GM21515 (cell line): ENCODE measurements around the gene GRIK4.
"Not testable (repeated sequence)": the region's sequence is repeated elsewhere in the genome, so short reads cannot be mapped to it uniquely, and the experiment has no call there.

ENCODE experiments used
- ATAC-seq: cut with Tn5 transposase; IDR thresholded peaks from one replicate; pipeline ENCODE4 v1.9.1; 2021; ENCODE audit not compliant: unreplicated experiment

Gene GRIK4

GRCh38 chr11:120571476-120571875, 59.9 kb downstream of the GRIK4 start:
- ATAC-seq = no peak

DNA sequence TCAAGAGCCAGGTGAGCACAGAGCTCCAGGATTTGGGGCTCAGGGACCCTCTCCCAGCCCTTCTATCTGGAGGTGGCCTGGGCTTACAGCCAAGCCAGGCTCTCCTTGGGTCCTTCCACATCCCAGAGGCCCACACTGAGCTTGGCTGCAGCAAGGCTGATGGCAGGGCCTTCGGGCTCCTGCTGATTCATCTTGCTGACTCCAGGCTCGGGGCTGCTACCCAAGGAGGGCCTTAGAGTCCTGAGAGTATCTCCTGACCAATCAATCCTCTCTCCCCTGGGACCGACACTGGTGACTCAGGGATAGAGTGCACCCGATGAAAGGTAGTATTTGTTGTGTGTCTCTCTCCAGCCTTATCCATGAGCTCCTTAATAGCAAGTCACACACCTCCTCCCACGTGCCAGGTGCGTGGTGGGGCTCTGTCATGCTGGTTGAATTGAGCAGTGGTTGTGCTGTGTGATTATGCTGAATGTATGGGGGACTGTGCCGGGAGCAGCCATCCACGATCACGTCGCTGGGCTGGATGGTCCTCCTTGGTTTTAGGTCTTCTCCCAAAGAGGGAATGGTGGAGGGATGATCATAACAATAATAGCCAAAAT, 62.3 kb downstream of the GRIK4 start:
- no peak for ATAC-seq

DNA sequence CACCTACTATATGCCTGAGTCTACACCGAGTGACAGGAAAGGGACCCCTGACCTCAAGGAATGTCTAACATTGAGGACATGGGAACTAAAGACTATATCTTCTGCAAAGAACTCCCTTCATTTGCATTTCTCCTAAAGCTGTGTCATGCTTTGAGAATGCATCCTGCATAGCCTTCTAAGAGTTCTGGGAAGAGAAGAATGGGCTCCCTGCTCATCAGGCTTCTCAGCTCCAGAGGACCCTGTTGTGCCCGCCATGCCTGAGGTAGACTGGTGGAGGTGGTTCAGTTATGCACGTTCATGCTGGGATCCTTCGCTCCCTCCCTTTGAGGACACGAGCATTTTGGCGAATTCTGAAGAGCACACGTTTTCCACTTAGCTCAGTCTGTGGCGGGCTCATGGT, 63.3 kb downstream of the GRIK4 start:
- ATAC-seq = no peak

GRCh38 chr11:120575461-120575860, 63.9 kb downstream of the GRIK4 start:
- no peak for ATAC-seq

- ATAC-seq = no peak
Measured at GRCh38 chr11:120576606-120577005, 65.1 kb downstream of the GRIK4 start.

DNA sequence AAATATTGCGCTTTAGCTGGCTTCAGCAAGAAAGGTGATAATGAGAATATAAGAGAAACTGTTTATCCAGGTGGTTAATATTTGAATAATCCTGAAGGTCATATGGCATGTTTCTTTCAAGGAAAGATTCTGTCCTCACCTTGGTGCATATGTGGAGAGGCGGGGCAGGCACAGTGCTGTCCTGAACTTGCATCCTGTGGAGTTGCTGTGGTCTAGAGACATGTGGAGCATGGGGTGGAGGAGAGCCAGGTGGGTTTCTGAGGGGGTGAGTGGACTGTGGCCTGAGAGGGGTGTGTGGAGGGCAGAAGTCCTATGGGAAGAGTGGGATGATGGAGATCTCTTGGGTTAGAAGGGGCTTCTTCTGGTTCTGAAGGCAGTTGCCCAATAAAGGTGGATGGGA, 65.5 kb downstream of the GRIK4 start:
- no peak for ATAC-seq

GRCh38 chr11:120577624-120578363, 66.2 kb downstream of the GRIK4 start:
- no peak for ATAC-seq

DNA sequence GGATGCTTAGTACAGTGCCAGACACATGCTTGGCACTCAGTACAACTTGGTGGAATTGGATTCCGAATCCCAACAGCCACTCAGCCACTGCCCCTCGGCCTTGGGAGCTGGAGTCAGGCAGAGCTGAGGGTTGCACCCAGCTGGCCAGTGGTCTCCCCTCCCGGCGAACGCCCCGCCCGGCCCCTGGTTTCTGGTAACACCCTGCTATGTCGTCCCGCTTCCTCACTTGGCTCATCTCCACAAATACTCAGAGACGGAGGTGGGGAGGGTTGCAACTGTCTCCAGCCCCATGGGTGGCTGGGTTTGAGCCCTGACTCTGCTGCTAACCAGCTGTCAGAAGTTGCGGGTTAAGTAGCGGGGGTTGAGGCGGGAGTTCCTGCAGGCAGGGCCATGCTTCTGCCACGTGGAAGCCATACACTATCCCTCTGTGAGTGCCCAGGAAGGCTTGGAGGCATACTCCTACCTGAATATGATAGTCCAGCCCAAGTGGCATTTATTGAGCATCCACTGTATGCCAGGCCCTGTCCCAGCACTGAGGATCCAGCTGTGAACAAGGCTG, 67.1 kb downstream of the GRIK4 start:
- ATAC-seq = no peak

- ATAC-seq = no peak
Measured at GRCh38 chr11:120579611-120580031, 68.1 kb downstream of the GRIK4 start.

DNA sequence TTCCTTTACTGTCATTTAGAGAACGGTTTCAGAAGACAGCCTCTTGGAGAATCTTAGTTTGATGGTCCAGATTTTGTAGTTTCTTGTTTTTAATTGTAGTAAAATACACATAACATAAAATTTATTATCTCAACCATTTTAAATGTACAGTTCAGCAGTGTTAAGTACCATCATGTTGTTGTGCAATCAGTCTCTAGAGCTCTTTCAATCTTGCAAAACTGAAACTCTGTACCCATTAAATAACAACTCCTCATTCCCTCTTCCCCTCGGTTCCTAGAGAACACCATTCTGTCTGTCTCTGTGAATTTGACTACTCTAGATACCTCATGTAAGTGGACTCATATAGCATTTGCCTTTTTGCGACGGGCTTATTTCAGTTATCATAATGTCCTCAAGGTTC, 69.8 kb downstream of the GRIK4 start:
- ATAC-seq = no peak

GRCh38 chr11:120582535-120582934, 71.0 kb downstream of the GRIK4 start:
- ATAC-seq = not testable (repeated sequence)

GRCh38 chr11:120586072-120586471, 74.5 kb downstream of the GRIK4 start:
- ATAC-seq = no peak

GRCh38 chr11:120586728-120587127, 75.2 kb downstream of the GRIK4 start:
- ATAC-seq = no peak

- no peak for ATAC-seq
Measured at GRCh38 chr11:120587299-120587698, 75.8 kb downstream of the GRIK4 start.

GRCh38 chr11:120589376-120589775, 77.8 kb downstream of the GRIK4 start:
- no peak for ATAC-seq

DNA sequence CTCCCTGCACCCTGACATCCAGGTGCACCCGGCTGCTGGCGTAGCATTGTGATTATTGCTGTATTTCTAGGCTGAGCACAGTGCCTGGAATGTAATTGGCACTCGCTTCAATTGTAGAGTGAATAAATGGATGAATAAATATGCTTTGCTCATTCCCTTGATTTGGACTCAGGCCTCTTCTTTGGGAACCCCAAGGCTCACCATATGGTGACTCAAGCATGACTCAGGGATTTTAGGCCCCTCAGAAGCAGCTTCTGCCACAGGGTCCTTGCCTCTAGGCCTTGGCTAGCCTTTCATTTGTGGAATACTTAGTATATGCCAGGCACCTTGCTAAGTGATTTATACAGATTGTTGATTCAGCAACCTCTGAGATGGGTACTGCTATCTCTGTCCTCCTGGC, 78.9 kb downstream of the GRIK4 start:
- no peak for ATAC-seq

DNA sequence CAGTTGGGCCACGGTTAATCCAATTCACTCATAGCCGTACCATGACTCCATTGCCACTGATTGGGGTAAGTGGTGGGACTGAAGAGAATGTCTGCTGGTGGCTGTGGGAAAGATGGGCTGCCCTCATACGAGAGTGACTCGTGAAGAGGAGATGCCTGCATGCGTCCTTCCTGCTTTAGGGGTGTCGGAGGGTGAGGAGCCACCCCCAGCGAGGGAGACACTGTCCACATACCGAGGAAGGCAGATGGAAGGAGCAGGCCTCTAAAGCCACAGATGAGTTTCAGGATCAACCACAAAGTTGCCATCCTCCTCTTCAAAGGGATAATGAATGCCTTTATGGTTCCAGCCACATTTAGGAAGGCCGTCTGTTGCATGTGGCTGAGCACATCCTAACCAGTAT, 83.2 kb downstream of the GRIK4 start:
- no peak for ATAC-seq

- ATAC-seq = no peak
Measured at GRCh38 chr11:120595557-120595956, 84.0 kb downstream of the GRIK4 start.

DNA sequence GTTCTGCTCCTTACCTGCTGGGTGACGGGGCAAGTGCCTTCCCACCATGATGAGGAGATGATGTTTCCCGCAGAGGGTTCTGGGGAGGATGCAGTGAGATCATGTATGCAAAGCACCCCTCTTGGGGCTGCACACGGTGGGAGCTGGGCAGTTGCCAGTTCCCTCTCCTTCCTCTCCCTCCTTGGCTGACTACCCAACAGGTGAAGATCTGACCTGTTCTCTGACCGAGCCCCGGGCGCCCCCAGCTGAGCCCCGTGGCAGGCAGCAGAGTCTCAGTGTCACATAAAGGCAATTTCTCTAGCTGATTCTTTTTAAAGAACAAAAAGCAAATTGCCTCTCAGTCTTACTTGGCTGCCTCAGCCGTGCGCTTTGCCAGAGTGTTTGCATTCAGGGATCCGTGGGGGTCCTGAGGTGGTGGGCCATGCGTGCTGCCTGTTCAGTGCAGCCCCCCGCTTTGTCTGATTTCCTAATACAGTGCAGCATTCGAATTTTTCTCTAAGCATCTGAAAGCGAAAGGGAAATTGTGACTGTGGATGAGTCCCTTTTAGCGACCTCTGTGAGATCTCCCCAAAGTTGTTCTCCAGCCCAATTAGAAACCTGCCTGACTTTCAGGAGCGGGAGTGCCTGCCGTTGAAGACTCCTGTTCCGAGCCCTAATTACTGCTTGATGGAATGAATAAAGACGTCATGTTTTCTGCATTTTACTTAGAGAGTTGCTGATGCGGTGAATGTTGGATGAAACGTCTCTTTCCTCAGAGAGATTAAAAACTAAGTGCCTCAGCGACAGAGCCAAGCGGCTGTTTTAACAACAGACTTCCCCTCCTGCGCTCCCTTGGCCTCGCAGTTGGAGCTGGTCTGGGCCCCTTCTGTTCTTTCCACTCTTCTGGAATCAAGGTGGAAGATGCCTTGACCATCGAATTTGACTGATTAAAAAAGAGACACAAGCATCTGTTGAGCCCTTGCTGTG, 86.0 kb downstream of the GRIK4 start:
- no peak for ATAC-seq

DNA sequence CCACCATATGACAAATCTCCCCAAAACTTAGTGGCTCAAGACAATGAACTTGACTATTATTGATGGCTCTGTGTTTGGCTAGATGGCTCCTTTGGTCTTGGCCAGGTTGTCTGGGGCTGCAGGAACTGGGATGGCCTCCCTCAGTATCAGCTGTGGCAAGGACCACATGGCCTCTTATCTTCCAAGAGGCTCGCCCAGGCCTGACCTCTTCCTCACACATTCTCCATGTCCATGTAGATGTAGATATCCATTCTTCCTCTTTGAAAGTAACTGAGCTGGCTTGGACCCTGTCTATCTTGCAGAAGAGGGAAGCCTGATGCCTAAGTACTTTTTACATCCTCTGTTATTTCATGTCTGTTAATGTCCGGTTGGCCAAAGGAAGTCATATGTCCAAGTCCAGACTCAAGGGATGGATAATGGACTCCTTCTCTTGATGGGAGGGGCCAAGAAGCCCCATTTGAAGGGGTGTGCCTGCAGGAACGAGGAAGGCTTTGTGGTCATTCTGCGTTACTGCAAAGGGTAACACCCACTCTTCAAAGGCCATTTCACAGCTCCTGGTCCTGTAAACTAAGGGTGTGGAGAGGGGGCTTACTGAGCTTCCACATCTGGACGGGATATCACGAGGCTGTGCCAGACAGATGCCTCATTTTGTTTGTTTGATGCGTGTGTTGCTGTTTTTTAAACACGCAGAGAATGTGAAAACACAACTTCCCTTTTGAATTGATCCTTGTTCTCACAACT, 87.1 kb downstream of the GRIK4 start:
- no peak for ATAC-seq
